K562 treated with DMSO at 1 percent for 48 hours (cell line): ENCODE data around the gene KLHL36. TPM values are rescaled to one million over a fixed set of nuclear protein-coding genes. Genes with fewer than 3 reads are reported as not detected.

Experiments
- total RNA-seq: library from RNA; unstranded; fragments of 300-600 nt; gene quantifications from 2 replicates; pipeline ENCODE4 v1.2.3, GENCODE V29; 2022; ENCODE audit warnings: low replicate concordance; ENCODE audit errors: extremely low read depth

Gene KLHL36
- not detected in 2 replicates for total RNA-seq

DNA sequence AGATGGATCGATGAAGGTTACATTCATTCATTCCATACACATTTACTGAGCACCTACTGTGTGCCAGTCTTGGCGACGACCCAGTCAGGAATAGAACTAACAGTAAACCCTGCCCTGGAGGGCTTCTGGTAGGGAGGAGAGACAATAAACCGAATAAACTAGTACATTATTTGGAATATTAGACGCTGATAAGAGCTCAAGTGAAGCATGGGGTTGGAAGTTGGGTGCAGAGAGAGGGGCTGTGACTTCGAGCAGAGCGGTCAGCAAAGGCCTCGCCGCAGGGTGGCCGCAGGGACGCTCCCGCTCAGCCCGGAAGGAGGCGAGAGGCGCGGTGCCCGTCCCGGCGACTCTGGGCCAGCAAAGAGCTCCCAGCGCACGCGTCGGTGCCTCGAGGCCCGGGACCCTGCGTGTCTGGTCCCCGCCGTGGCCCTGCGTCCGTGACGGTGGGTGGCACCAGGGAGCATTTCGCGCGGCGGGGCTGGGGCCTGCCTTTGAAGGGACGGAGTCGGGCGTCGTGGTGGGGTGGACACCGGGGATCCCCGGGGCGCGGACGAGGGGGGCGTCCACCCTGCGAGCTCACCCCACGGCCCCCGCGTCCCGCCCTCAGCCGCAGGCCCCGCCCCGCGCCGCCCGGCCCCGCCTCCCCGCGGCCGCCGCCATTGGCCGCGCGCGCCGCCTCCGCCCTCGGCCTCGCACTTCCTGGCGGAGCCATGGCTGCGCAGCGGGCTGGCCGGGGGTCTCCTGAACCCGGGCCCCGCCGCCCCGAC lies at the start of gene KLHL36:
TSS of gene KLHL36 (plus strand) at position 684 of the 767 bp plus-strand sequence. CDS start 2,357 bp downstream, outside the sequence.

GRCh38 chr16:84617791-84618580 lies 30.3 kb upstream of the KLHL36 start, which contains the start of gene COTL1:
Gene COTL1 (minus strand): TSS chr16:84618078. CDS start chr16:84617914, 164 bp downstream.

DNA sequence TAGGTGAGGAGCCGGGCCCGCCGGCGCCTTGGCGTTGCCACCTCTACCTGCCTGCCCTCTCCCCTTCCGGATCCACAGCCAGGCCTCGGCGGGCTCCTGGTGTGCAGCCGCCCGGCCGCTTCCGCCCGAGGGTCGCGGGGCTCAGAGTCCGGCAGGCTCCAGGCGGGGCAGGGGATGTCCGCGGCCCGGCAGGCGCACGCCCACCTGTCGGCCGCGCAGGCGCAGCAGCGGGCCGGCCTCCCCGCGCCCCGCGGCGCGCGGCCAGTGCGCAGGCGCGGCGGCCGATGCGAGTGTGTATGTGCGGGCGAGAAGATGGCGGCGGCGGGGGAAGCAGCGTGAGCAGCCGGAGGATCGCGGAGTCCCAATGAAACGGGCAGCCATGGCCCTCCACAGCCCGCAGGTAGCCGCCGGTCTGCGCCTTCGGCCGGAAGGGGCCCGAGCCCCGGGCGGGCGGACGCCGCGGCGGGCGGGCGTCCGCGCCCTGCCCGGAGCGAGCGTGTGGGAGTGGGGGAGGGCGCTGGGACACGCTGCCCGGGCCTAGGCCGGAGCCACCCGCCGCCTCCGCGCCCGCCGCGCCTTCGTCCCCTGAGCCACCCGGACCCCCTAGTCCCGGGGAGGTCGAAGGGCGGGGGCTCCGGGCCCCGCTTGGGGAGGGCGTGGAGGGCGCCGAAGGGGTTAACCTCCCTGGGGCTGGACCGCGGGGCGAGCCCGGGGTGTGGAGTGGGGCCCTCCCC lies 51.6 kb downstream of the KLHL36 start, which contains the start of gene USP10:
TSS of gene USP10 (plus strand) at position 289 of the 734 bp plus-strand sequence. CDS start at position 380, 91 bp downstream.

Other genes with a start within 250 kb of the KLHL36 start
- not detected in 2 replicates for gene MEAK7, start 143.9 kb upstream of the KLHL36 start, total RNA-seq
- gene COTL1, start 30.4 kb upstream of the KLHL36 start, total RNA-seq: not detected in 2 replicates
- 140 TPM in 1 of 2 replicates, not detected in the other for gene USP10, start 51.5 kb downstream of the KLHL36 start, total RNA-seq
- not detected in 2 replicates for gene CRISPLD2, start 171.5 kb downstream of the KLHL36 start, total RNA-seq